ENCODE data around the gene ATF7. TPM values are rescaled to one million over a fixed set of nuclear protein-coding genes. Genes with fewer than 3 reads are reported as not detected.

The ATF7 gene
- total and polyA plus RNA-seq, 2 of the 13 experiments (the other 11 are each of a cell fraction or from before 2014, with no cell fraction given), result 9.6 to 16.2 TPM

GRCh38 chr12:53500776-53501614 lies 125.2 kb downstream of the ATF7 start, which contains the start of gene TARBP2 (continued):
- TF ChIP-seq, protein P1, sequence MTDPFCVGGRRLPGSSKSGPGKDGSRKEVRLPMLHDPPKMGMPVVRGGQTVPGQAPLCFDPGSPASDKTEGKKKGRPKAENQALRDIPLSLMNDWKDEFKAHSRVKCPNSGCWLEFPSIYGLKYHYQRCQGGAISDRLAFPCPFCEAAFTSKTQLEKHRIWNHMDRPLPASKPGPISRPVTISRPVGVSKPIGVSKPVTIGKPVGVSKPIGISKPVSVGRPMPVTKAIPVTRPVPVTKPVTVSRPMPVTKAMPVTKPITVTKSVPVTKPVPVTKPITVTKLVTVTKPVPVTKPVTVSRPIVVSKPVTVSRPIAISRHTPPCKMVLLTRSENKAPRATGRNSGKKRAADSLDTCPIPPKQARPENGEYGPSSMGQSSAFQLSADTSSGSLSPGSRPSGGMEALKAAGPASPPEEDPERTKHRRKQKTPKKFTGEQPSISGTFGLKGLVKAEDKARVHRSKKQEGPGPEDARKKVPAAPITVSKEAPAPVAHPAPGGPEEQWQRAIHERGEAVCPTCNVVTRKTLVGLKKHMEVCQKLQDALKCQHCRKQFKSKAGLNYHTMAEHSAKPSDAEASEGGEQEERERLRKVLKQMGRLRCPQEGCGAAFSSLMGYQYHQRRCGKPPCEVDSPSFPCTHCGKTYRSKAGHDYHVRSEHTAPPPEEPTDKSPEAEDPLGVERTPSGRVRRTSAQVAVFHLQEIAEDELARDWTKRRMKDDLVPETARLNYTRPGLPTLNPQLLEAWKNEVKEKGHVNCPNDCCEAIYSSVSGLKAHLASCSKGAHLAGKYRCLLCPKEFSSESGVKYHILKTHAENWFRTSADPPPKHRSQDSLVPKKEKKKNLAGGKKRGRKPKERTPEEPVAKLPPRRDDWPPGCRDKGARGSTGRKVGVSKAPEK (CRISPR knock-in tag; IDR thresholded peaks at IDR 0.05; ENCODE audit: borderline replicate concordance), result no peak
- TF ChIP-seq ZSCAN31 (CRISPR knock-in tag; IDR thresholded peaks at IDR 0.05; ENCODE audit: low read depth) (no peak), ADNP (CRISPR knock-in tag; IDR thresholded peaks at IDR 0.05) (no peak), SAP130 (CRISPR knock-in tag; IDR thresholded peaks at IDR 0.05; ENCODE audit: low read depth) (peak; percentile 68), KLF16 (CRISPR knock-in tag; IDR thresholded peaks at IDR 0.05) (peak in 1 of 2 experiments; percentile 50; a peak in 1 of 4 replicates), MTF2 (CRISPR knock-in tag; IDR thresholded peaks at IDR 0.05; ENCODE audit: borderline replicate concordance) (no peak), ZNF292 (CRISPR knock-in tag; IDR thresholded peaks at IDR 0.05; ENCODE audit: borderline replicate concordance, low read depth) (no peak), ZHX2 (IDR thresholded peaks at IDR 0.05; ENCODE audit: low read depth) (peak; percentile 80), ZHX2 (CRISPR knock-in tag; IDR thresholded peaks at IDR 0.05; ENCODE audit: borderline replicate concordance) (no peak), FLYWCH1 (CRISPR knock-in tag; IDR thresholded peaks at IDR 0.05) (no peak), ZNF782 (CRISPR knock-in tag; IDR thresholded peaks at IDR 0.05; ENCODE audit: borderline replicate concordance) (no peak), RBFOX2 (IDR thresholded peaks at IDR 0.05; ENCODE audit: low read depth, low read length) (peak; percentile 99), IRF2 (CRISPR knock-in tag; IDR thresholded peaks at IDR 0.05) (peak; percentile 83), ZMYM4 (CRISPR knock-in tag; IDR thresholded peaks at IDR 0.05) (peak; percentile 63)
- TF ChIP-seq, protein P2, sequence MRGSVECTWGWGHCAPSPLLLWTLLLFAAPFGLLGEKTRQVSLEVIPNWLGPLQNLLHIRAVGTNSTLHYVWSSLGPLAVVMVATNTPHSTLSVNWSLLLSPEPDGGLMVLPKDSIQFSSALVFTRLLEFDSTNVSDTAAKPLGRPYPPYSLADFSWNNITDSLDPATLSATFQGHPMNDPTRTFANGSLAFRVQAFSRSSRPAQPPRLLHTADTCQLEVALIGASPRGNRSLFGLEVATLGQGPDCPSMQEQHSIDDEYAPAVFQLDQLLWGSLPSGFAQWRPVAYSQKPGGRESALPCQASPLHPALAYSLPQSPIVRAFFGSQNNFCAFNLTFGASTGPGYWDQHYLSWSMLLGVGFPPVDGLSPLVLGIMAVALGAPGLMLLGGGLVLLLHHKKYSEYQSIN (CRISPR knock-in tag; IDR thresholded peaks at IDR 0.05; ENCODE audit: borderline replicate concordance), result no peak
- TF ChIP-seq, protein P3, sequence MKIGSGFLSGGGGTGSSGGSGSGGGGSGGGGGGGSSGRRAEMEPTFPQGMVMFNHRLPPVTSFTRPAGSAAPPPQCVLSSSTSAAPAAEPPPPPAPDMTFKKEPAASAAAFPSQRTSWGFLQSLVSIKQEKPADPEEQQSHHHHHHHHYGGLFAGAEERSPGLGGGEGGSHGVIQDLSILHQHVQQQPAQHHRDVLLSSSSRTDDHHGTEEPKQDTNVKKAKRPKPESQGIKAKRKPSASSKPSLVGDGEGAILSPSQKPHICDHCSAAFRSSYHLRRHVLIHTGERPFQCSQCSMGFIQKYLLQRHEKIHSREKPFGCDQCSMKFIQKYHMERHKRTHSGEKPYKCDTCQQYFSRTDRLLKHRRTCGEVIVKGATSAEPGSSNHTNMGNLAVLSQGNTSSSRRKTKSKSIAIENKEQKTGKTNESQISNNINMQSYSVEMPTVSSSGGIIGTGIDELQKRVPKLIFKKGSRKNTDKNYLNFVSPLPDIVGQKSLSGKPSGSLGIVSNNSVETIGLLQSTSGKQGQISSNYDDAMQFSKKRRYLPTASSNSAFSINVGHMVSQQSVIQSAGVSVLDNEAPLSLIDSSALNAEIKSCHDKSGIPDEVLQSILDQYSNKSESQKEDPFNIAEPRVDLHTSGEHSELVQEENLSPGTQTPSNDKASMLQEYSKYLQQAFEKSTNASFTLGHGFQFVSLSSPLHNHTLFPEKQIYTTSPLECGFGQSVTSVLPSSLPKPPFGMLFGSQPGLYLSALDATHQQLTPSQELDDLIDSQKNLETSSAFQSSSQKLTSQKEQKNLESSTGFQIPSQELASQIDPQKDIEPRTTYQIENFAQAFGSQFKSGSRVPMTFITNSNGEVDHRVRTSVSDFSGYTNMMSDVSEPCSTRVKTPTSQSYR (CRISPR knock-in tag; IDR thresholded peaks at IDR 0.05; ENCODE audit: borderline replicate concordance), result no peak; the same call in 1 of the 2 replicates

All from HepG2 (cell line).